Body of pancreas (tissue), 4 donors: Measurements from ENCODE around the gene MAPK11. TPM values are rescaled to one million over a fixed set of nuclear protein-coding genes. Genes with fewer than 3 reads are reported as not detected.
A peak's percentile ranks its signal among the peaks of the same experiment; 100 is the strongest.

Source experiments
- ATAC-seq: fragments of 150-250 bp; one replicate; pipeline ENCODE4 v1.9.1; 2016
- DNase-seq, 4 donors: peaks; one replicate each; pipeline ENCODE4 v3.0.0-alpha.2; 2019
- H3K27ac ChIP-seq, 4 donors: fragments of 200-600 bp; sonication (generic); 1 replicate in 3 of 4; 2 replicates in 1 of 4; pipeline versions ENCODE4 v1.5.1 to v1.6.1; 2016 to 2019; ENCODE audit warnings: mild to moderate bottlenecking in 1 of 4, mixed read lengths in 1 of 4, moderate library complexity in 1 of 4
- H3K27me3 ChIP-seq, 2 donors: fragments of 200-600 bp; sonication (generic); one replicate each; pipeline ENCODE4 v1.6.0; 2016; ENCODE audit warnings: mild to moderate bottlenecking in 1 of 2
- H3K36me3 ChIP-seq, 2 donors: fragments of 200-600 bp; sonication (generic); replicated peaks in 1 of 2; 2 replicates each; pipeline ENCODE4 v1.5.1; 2016; ENCODE audit warnings: low read depth in 2 of 2; ENCODE audit not compliant: insufficient read depth in 1 of 2
- H3K4me1 ChIP-seq: fragments of 200-600 bp; sonication (generic); one replicate; pipeline ENCODE4 v1.6.0; 2016
- H3K4me3 ChIP-seq, 2 donors: fragments of 200-600 bp; sonication (generic); 1 replicate in 1 of 2; 2 replicates in 1 of 2; pipeline ENCODE4 v1.5.1; 2016 to 2019
- H3K9me3 ChIP-seq, 3 donors: fragments of 200-600 bp; sonication (generic); 1 replicate in 2 of 3; 2 replicates in 1 of 3; pipeline ENCODE4 v1.5.1; 2016
- CTCF ChIP-seq, 7 experiments: fragments of 450-650 bp in 4 of 7; fragments of 200-600 bp in 3 of 7; sonication (generic) in 3 of 7; IDR thresholded peaks; one replicate each; pipeline ENCODE4 v1.5.1; 2016 to 2019; ENCODE audit warnings: antibody characterized with exemption in 7 of 7
- POLR2A ChIP-seq, 3 donors: fragments of 450-650 bp; IDR thresholded peaks; one replicate each; pipeline ENCODE4 v1.6.1; 2016; ENCODE audit warnings: antibody characterized with exemption in 3 of 3, mild to moderate bottlenecking in 2 of 3
- WGBS, 2 donors: methylation state at CpG; one replicate each; pipeline ENCODE4 v1.1.5; 2017; 5-methylcytosine and 5-hydroxymethylcytosine counted together
- intact Hi-C: fragments of 100-400 bp; cut with DNase I; formaldehyde crosslinking; loops from one replicate; pipeline ENCODE4 v1.15.1; 2023
- total RNA-seq, 2 donors: library from RNA; depleted of rRNA; stranded (reverse); fragments of >200 nt; gene quantifications; one replicate each; pipeline ENCODE4 v1.1.0, GENCODE V29; 2016

The MAPK11 gene
- total RNA-seq, 2 donors from 2014 or later = 3.0 to 3.6 TPM

GRCh38 chr22:50281384-50281760 lies 11.2 kb upstream of the MAPK11 start:
- 91 to 96% methylated on average over 20 to 25 of the region's 36 CpGs for WGBS, 2 donors
- TF ChIP-seq POLR2A (IDR thresholded peaks at IDR 0.05) (no peak), CTCF (IDR thresholded peaks at IDR 0.05) (no peak)
- no peak for ATAC-seq
- intact Hi-C loops = no loop called here
- no peaks in the 10 kb centered on the region for H3K9me3 ChIP-seq
- H3K27me3 ChIP-seq = no peaks in the 10 kb centered on the region
- H3K36me3 ChIP-seq = peaks cover 20 to 31% of the 10 kb centered on the region in 2 donors
- peak overlapping the region; percentile 75 to 89 (median 80) for H3K27ac ChIP-seq
- no peak overlapping the region for H3K4me3 ChIP-seq
- H3K4me1 ChIP-seq = peaks cover 35% of the 10 kb centered on the region
- no peak for DNase-seq

- intact Hi-C loops = no loop called here
- peaks cover 18 to 28% of the 10 kb centered on the region in 2 donors for H3K36me3 ChIP-seq
- H3K27me3 ChIP-seq = no peaks in the 10 kb centered on the region
- ATAC-seq = no peak
- peaks cover 29% of the 10 kb centered on the region for H3K4me1 ChIP-seq
- no peak for TF ChIP-seq CTCF (IDR thresholded peaks at IDR 0.05)
- TF ChIP-seq POLR2A (IDR thresholded peaks at IDR 0.05) = no peak
- H3K27ac ChIP-seq = peak overlapping the region in 3 of 4 donors; percentile 75 to 89 (median 85)
- DNase-seq = no peak
- WGBS, 2 donors = 95 to 96% methylated on average over 31 to 35 of the region's 47 CpGs
- no peaks in the 10 kb centered on the region for H3K9me3 ChIP-seq
- no peak overlapping the region for H3K4me3 ChIP-seq
These were observed 10.7 kb upstream of the MAPK11 start for GRCh38 chr22:50280708-50281383.

- Histone ChIP-seq H3K4me3 (no peak overlapping the region), H3K27ac (peak overlapping the region in 2 of 4 donors; percentile 16 to 75), H3K9me3 (no peaks in the 10 kb centered on the region), H3K27me3 (no peaks in the 10 kb centered on the region), H3K36me3 (peaks cover 18 to 27% of the 10 kb centered on the region in 2 donors), H3K4me1 (peaks cover 26% of the 10 kb centered on the region)
- TF ChIP-seq CTCF (IDR thresholded peaks at IDR 0.05) = no peak
- TF ChIP-seq POLR2A (IDR thresholded peaks at IDR 0.05) = no peak
- intact Hi-C loops = no loop called here
- 96% methylated on average over 32 of the region's 38 CpGs; no CpG with 5 or more reads in 1 of the 2 donors for WGBS, 2 donors
- ATAC-seq (no peak), DNase-seq (no peak)
These were observed 10.0 kb upstream of the MAPK11 start for GRCh38 chr22:50280022-50280707.

DNA sequence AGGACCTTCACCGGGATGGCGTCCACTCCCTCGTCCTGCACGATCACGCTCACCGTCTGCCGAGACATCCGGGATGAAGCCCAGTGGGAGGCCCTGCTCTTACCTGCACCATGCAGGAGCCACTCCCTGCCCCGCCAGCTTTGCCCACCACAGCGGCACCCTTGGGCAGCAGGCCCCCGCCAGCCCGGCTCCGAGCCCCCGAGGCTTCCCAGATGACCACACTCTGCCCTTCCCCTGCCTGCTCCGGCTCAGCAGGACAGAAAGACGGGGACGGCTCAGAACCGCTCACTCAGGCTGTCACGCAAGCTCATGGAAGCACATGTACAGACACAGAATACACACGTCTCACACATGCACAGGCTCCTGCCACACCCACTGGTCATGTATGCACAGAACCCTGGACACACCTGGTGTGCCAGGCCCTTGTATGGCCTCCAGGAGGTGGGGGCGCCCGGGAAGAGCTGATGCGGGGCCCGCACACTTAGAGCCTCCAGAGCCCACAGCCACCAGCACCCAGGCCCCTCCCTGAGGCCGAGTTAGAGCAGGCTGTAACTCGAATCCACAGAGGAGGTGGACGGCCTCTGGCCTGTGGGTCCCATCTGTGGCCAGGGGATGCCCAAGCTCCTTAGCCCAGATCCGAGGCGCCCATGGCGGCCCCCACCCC lies 8.9 kb upstream of the MAPK11 start:
- intact Hi-C loops = no loop called here
- ATAC-seq (no peak), DNase-seq (no peak)
- Histone ChIP-seq H3K9me3 (no peaks in the 10 kb centered on the region), H3K27me3 (no peaks in the 10 kb centered on the region), H3K36me3 (peaks cover 18 to 27% of the 10 kb centered on the region in 2 donors), H3K4me1 (peaks cover 25% of the 10 kb centered on the region), H3K27ac (no peak overlapping the region), H3K4me3 (no peak overlapping the region)
- 93 to 97% methylated on average over 10 to 30 of the region's 30 CpGs for WGBS, 2 donors
- TF ChIP-seq POLR2A (IDR thresholded peaks at IDR 0.05) (no peak), CTCF (IDR thresholded peaks at IDR 0.05) (no peak)
